Natural killer cell (primary cell): ENCODE results near the gene SPATS2L. TPM values are rescaled to one million over a fixed set of nuclear protein-coding genes. Genes with fewer than 3 reads are reported as not detected.

Experiments used
- ATAC-seq, 3 donors: fragments of 150-1000 bp in 2 of 3; fragments of 200-7000 bp in 1 of 3; cut with Tn5 transposase; 1 replicate in 1 of 3; 2 replicates in 2 of 3; pipeline ENCODE4 v1.10.0; 2021; ENCODE audit warnings: mild to moderate bottlenecking in 2 of 3, moderate library complexity in 2 of 3
- DNase-seq, 2 donors: peaks; one replicate each; pipeline versions ENCODE4 v3.0.0 to v3.0.0-alpha.2; 2013 to 2021; ENCODE audit warnings: mixed read lengths in 1 of 2
- H3K27ac ChIP-seq: one replicate; pipeline ENCODE4 v1.5.1; 2013; ENCODE audit warnings: mild to moderate bottlenecking, low read length
- H3K27me3 ChIP-seq: one replicate; pipeline ENCODE4 v1.6.1; 2013; ENCODE audit warnings: low read length; ENCODE audit not compliant: control insufficient read depth, insufficient read depth
- H3K36me3 ChIP-seq: one replicate; pipeline ENCODE4 v1.6.1; 2013; ENCODE audit warnings: low read length; ENCODE audit not compliant: control insufficient read depth, insufficient read depth
- H3K4me1 ChIP-seq: one replicate; pipeline ENCODE4 v1.6.1; 2013; ENCODE audit warnings: low read length; ENCODE audit not compliant: control insufficient read depth, insufficient read depth
- H3K4me3 ChIP-seq: one replicate; pipeline ENCODE4 v1.5.1; 2013; ENCODE audit warnings: low read length
- H3K9me3 ChIP-seq: one replicate; pipeline ENCODE4 v1.6.1; 2013; ENCODE audit warnings: low read length; ENCODE audit not compliant: control insufficient read depth, insufficient read depth
- H3K27ac Mint-ChIP-seq, 2 donors: one replicate each; pipeline ENCODE4 v1.8.0; 2022; ENCODE audit warnings: mild to moderate bottlenecking in 2 of 2, mixed read lengths in 2 of 2, moderate library complexity in 1 of 2
- H3K27me3 Mint-ChIP-seq, 2 donors: one replicate each; pipeline ENCODE4 v1.8.0; 2022; ENCODE audit warnings: low read depth in 2 of 2, mixed read lengths in 2 of 2
- H3K36me3 Mint-ChIP-seq: one replicate; pipeline ENCODE4 v1.8.0; 2022; ENCODE audit warnings: mixed read lengths
- H3K4me1 Mint-ChIP-seq, 2 donors: one replicate each; pipeline ENCODE4 v1.8.0; 2022; ENCODE audit warnings: mixed read lengths in 2 of 2
- H3K4me3 Mint-ChIP-seq: one replicate; pipeline ENCODE4 v1.8.0; 2022; ENCODE audit warnings: mild to moderate bottlenecking, moderate library complexity, mixed read lengths
- H3K9me3 Mint-ChIP-seq, 2 donors: one replicate each; pipeline ENCODE4 v1.8.0; 2022; ENCODE audit warnings: mixed read lengths in 2 of 2
- CTCF ChIP-seq: fragments of 200-600 bp; IDR thresholded peaks from one replicate; pipeline ENCODE4 v1.8.0; 2022; ENCODE audit warnings: antibody characterized with exemption
- WGBS: methylation state at CpG from one replicate; pipeline ENCODE4 v1.1.7; 2013; ENCODE audit warnings: missing lambda C conversion rate; ENCODE audit not compliant: insufficient coverage; 5-methylcytosine and 5-hydroxymethylcytosine counted together
- intact Hi-C: fragments of 100-400 bp; cut with micrococcal nuclease; formaldehyde crosslinking; loops from one replicate; pipeline ENCODE4 v1.14.2; 2022
- total RNA-seq, 4 donors: library from RNA; stranded (reverse); fragments of 120-200 nt in 1 of 4; gene quantifications; one replicate each; pipeline versions ENCODE4 v1.2.3 to v1.2.4, GENCODE V29; 2013 to 2022

SPATS2L gene
- total RNA-seq, 3 donors from 2014 or later (not counting 1 experiment from before 2014, with no cell fraction given), result 3.8 to 10.9 (median 4.4) TPM

DNA sequence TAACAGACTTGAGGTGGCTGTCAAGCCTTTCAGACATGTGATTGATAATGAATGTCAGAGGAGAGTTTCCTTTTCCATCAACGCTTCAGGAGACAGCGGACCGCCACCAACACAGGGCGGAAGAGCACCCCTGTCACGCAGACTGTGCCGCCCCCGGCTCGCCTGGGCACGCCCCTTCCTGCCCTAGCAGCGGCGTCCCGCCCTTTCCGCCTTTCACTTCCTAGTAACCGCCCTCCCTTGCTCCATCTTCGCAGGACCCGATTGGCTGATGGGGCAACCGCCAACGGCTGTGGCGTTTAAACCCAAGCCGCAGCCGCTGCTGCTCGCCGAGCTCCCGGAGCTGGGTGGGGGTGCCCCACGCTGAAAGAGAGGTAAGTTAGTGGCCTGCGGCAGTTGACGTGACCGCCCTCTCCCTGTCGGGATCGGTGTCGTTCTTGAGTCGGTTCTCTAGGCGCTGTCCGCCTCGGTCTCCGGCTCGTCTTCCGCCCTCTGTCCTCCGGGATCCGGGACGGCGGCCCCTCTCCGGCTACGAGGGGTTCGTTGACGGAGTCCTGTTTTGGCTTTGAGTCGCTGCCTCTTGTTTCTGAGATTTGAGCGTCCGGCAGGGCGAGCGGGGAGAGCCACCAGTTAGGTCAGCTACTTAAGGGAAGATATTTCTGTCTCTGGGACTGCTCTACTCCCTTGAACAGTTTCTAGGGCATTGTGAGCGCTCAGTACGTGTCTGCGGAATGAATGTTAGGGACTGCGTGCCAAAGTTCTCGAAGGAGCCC is 219.6 kb downstream of the SPATS2L start, which contains the start of gene SGO2:
Gene SGO2 (plus strand): TSS at position 326 of the 770 bp plus-strand sequence. CDS start 6,769 bp downstream, outside the sequence.
- peak within 1 kb of the TSS; percentile 70 for H3K27ac ChIP-seq
- no peaks in the 10 kb centered on the region for H3K9me3 ChIP-seq
- no peaks in the 10 kb centered on the region for H3K27me3 ChIP-seq
- peaks cover 9 to 10% of the 10 kb centered on the region in 2 donors for H3K4me1 Mint-ChIP-seq
- DNase-seq, result peak; percentile 92 to 97
- under 1% methylated on average over 56 of the region's 56 CpGs for WGBS
- no peak for TF ChIP-seq CTCF
- intact Hi-C loops, result loop anchor here (1.0 to 5.0 kb wide), 2 partner anchors 285 to 336 kb away; partner anchors contain the start of genes BZW1 and CLK1
- peaks cover 2 to 7% of the 10 kb centered on the region in 2 donors for H3K27me3 Mint-ChIP-seq
- H3K9me3 Mint-ChIP-seq, result no peaks in the 10 kb centered on the region
- H3K36me3 Mint-ChIP-seq, result no peaks in the 10 kb centered on the region
- ATAC-seq, result peak; percentile 99 to 100 (median 99)
- H3K36me3 ChIP-seq, result no peaks in the 10 kb centered on the region
- H3K4me3 Mint-ChIP-seq, result peak within 1 kb of the TSS; percentile 92
- H3K27ac Mint-ChIP-seq, result peak within 1 kb of the TSS; percentile 85
- H3K4me3 ChIP-seq, result peak within 1 kb of the TSS; percentile 94
- H3K4me1 ChIP-seq, result peaks cover 7% of the 10 kb centered on the region

- Mint-ChIP-seq H3K27ac (no peak overlapping the region), H3K27me3 (peaks cover 2 to 7% of the 10 kb centered on the region in 2 donors), H3K4me3 (no peak overlapping the region), H3K9me3 (no peaks in the 10 kb centered on the region), H3K36me3 (no peaks in the 10 kb centered on the region), H3K4me1 (peaks cover 9 to 10% of the 10 kb centered on the region in 2 donors)
- Histone ChIP-seq H3K4me3 (no peak overlapping the region), H3K27me3 (no peaks in the 10 kb centered on the region), H3K9me3 (no peaks in the 10 kb centered on the region), H3K36me3 (no peaks in the 10 kb centered on the region), H3K4me1 (peaks cover 7% of the 10 kb centered on the region), H3K27ac (no peak overlapping the region)
- DNase-seq, result no peak
- intact Hi-C loops, result loop anchor here (5.0 kb wide), 1 partner anchor 334 kb away; the partner anchor contains the start of gene CLK1
- no peak for ATAC-seq
- 100% methylated on average over 3 of the region's 3 CpGs for WGBS
- TF ChIP-seq CTCF, result no peak
Measured at GRCh38 chr2:200528228-200528627, 221.7 kb downstream of the SPATS2L start.

Other genes starting within 250 kb of the SPATS2L start
- gene KCTD18, start 203.4 kb downstream of the SPATS2L start, total RNA-seq, result 10 to 100 TPM; 16.1 to 21.3 (median 20.9) TPM
- gene SGO2, start 219.5 kb downstream of the SPATS2L start, total RNA-seq, result 1 to 10 TPM; 2.3 to 5.4 (median 3.1) TPM